GM12891 (cell line): ENCODE data around the gene AKT1.

Experiments used
- POLR2A ChIP-seq: IDR thresholded peaks from 2 replicates; pipeline ENCODE4 v1.6.1; 2011; ENCODE audit warnings: low read depth, low read length, control low read depth
- POLR2AphosphoS5 ChIP-seq: IDR thresholded peaks from 2 replicates; pipeline ENCODE4 v1.6.1; 2011; ENCODE audit warnings: low read depth, low read length, control low read depth

DNA sequence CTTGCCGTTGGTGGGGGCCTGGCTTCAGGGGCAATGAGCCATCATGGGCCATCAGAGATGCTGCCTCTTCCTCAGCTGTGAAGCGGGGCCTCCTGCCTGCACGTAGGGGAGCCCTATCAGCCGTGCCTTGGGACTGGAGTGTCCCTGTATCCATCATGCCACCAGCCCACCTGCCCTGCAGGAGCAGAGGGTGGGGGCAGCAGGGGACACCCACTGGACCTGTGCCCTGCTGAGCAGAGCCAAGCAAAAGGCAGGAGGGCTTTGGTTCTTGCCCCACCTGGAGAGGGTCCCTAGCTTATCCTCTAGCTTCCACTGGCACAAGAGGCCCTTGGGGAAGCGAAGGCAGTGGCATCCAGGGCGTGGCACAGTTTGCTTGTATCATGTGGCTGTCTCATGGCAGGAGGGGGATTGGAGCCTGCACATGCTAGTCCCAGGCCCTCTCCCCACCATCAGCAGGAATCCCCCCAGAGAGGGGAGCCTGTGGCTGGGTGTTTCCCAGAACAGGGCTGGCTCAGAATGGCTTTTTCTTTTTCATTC is 61.4 kb downstream of the AKT1 start:
- TF ChIP-seq POLR2A (no peak), POLR2AphosphoS5 (no peak)
